ENCODE measurements around the gene GHRH. TPM values are rescaled to one million over a fixed set of nuclear protein-coding genes. Genes with fewer than 3 reads are reported as not detected.

The GHRH gene
- total and polyA plus RNA-seq, 2 experiments from 2014 or later, result not detected

DNA sequence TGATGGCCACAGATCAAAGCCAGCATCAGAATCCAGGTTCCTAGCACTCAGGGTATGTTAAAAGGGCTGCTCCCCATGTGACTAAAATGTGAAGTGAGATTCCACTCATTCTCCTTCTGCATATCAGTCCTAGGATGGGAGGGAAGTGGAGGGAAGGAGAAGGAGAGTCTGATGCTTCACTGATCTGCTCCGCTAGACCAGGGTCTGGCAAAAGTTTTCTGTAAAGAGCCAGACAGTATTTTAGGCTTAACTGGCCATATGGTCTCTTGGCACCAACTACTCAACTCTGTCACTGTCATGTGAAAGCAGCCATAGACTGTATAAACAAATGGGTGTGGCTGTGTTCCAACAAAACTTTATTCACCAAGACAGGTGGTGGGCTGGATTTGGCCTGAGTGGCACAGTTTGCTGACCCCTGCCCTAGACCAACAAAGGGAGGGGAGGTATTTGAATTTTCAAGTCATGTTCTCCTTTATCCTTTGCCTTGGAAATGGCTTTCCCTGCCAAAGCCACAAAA, 22.6 kb downstream of the GHRH start:
- Histone ChIP-seq H3K27me3 (no peaks in the 10 kb centered on the region), H3K4me2 (no peak overlapping the region), H3K4me1 (ENCODE audit: insufficient read depth) (no peaks in the 10 kb centered on the region), H3K9me2 (replicated peaks; ENCODE audit: insufficient read depth) (no peaks in the 10 kb centered on the region), H3K4me3 (no peak overlapping the region), H4K20me1 (ENCODE audit: insufficient read depth, poor library complexity, severe bottlenecking) (no peaks in the 10 kb centered on the region), H3K9me3 (ENCODE audit: low read depth) (no peaks in the 10 kb centered on the region), H3K36me3 (replicated peaks; ENCODE audit: insufficient read depth, low read depth) (peaks cover 8% of the 10 kb centered on the region), H2AFZ (no peak overlapping the region), H3K27ac (peak overlapping the region; percentile 52), H3K79me2 (no peaks in the 10 kb centered on the region)
- WGBS (ENCODE audit: low lambda C conversion rate, missing lambda C conversion rate), result 60% methylated on average over 1 of the region's 1 CpG
- TF ChIP-seq EZH2phosphoT487 (IDR thresholded peaks at IDR 0.05; ENCODE audit: low read depth, severe bottlenecking, unreplicated experiment), result no peak
- TF ChIP-seq, protein P1, sequence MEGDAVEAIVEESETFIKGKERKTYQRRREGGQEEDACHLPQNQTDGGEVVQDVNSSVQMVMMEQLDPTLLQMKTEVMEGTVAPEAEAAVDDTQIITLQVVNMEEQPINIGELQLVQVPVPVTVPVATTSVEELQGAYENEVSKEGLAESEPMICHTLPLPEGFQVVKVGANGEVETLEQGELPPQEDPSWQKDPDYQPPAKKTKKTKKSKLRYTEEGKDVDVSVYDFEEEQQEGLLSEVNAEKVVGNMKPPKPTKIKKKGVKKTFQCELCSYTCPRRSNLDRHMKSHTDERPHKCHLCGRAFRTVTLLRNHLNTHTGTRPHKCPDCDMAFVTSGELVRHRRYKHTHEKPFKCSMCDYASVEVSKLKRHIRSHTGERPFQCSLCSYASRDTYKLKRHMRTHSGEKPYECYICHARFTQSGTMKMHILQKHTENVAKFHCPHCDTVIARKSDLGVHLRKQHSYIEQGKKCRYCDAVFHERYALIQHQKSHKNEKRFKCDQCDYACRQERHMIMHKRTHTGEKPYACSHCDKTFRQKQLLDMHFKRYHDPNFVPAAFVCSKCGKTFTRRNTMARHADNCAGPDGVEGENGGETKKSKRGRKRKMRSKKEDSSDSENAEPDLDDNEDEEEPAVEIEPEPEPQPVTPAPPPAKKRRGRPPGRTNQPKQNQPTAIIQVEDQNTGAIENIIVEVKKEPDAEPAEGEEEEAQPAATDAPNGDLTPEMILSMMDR (IDR thresholded peaks at IDR 0.05; ENCODE audit: poor library complexity), result no peak
- no peak for TF ChIP-seq EZH2 (IDR thresholded peaks at IDR 0.05; ENCODE audit: borderline replicate concordance)
- DNase-seq (ENCODE audit: low spot score), result no peak

DNA sequence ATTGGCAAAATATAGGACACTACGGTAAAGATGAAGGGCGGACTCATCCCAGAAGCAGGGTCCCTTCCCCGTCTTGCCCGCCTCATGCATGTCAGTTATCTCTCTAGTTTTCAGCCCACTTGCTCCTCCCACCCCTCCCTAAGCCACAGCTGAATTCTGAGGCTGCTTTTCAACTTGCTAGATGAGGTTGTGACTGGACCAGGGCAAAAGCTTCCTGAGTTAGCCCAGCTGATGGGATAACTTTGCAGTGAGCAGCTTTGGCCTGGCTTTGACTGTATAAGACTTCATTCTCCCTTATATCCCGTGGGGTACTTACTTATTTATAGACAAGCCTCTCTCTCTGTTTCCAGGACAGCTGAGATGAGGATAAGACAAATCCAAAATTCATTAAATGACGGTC, 23.2 kb downstream of the GHRH start:
- no peaks in the 10 kb centered on the region for H3K9me2 ChIP-seq (replicated peaks; ENCODE audit: insufficient read depth)
- H3K4me1 ChIP-seq (ENCODE audit: insufficient read depth), result no peaks in the 10 kb centered on the region
- TF ChIP-seq EZH2phosphoT487 (IDR thresholded peaks at IDR 0.05; ENCODE audit: low read depth, severe bottlenecking, unreplicated experiment), result no peak
- TF ChIP-seq EZH2 (IDR thresholded peaks at IDR 0.05; ENCODE audit: borderline replicate concordance), result no peak
- TF ChIP-seq, protein P1 (IDR thresholded peaks at IDR 0.05; ENCODE audit: poor library complexity), result no peak
- no peak overlapping the region for H3K4me2 ChIP-seq
- DNase-seq (ENCODE audit: low spot score), result no peak
- no peaks in the 10 kb centered on the region for H3K9me3 ChIP-seq (ENCODE audit: low read depth)
- H3K4me3 ChIP-seq, result no peak overlapping the region
- peak overlapping the region; percentile 52 for H3K27ac ChIP-seq
- H2AFZ ChIP-seq, result no peak overlapping the region
- H4K20me1 ChIP-seq (ENCODE audit: insufficient read depth, poor library complexity, severe bottlenecking), result no peaks in the 10 kb centered on the region
- H3K27me3 ChIP-seq, result no peaks in the 10 kb centered on the region
- H3K79me2 ChIP-seq, result no peaks in the 10 kb centered on the region
- 92% methylated on average over 6 of the region's 6 CpGs for WGBS (ENCODE audit: low lambda C conversion rate, missing lambda C conversion rate)
- peaks cover 8% of the 10 kb centered on the region for H3K36me3 ChIP-seq (replicated peaks; ENCODE audit: insufficient read depth, low read depth)

DNA sequence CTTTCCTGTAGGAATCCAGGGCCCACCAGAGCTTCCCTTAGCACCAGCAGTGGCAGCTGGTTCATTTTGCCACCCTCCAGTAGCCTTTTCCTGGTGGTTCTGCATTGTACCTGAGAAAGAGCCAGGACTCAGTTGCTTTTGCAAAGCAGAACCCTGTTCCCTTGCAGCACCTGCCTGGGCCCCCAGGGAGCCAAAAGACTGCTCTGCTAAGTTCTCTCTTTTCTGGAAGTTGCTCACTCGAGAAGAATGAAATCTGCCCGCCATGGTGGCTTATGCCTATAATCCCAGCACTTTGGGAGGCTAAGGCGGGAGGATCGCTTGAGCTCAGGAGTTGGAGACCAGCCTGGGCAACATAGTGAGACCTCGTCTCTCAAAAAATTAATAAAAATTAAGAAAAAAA, 24.0 kb downstream of the GHRH start:
- no peak overlapping the region for H3K4me2 ChIP-seq
- no peaks in the 10 kb centered on the region for H4K20me1 ChIP-seq (ENCODE audit: insufficient read depth, poor library complexity, severe bottlenecking)
- H3K9me2 ChIP-seq (replicated peaks; ENCODE audit: insufficient read depth), result no peaks in the 10 kb centered on the region
- TF ChIP-seq, protein P1 (IDR thresholded peaks at IDR 0.05; ENCODE audit: poor library complexity), result no peak
- TF ChIP-seq EZH2phosphoT487 (IDR thresholded peaks at IDR 0.05; ENCODE audit: low read depth, severe bottlenecking, unreplicated experiment) (no peak), EZH2 (IDR thresholded peaks at IDR 0.05; ENCODE audit: borderline replicate concordance) (no peak)
- H3K79me2 ChIP-seq, result no peaks in the 10 kb centered on the region
- over 99% methylated on average over 5 of the region's 5 CpGs for WGBS (ENCODE audit: low lambda C conversion rate, missing lambda C conversion rate)
- no peak overlapping the region for H3K4me3 ChIP-seq
- no peak for DNase-seq (ENCODE audit: low spot score)
- H3K27ac ChIP-seq, result no peak overlapping the region
- no peaks in the 10 kb centered on the region for H3K27me3 ChIP-seq
- no peak overlapping the region for H2AFZ ChIP-seq
- peaks cover 8% of the 10 kb centered on the region for H3K36me3 ChIP-seq (replicated peaks; ENCODE audit: insufficient read depth, low read depth)
- H3K4me1 ChIP-seq (ENCODE audit: insufficient read depth), result no peaks in the 10 kb centered on the region
- H3K9me3 ChIP-seq (ENCODE audit: low read depth), result no peaks in the 10 kb centered on the region

Data from hepatocyte (in vitro differentiated cells).